ENCODE data around the gene SCAF8.

DNA sequence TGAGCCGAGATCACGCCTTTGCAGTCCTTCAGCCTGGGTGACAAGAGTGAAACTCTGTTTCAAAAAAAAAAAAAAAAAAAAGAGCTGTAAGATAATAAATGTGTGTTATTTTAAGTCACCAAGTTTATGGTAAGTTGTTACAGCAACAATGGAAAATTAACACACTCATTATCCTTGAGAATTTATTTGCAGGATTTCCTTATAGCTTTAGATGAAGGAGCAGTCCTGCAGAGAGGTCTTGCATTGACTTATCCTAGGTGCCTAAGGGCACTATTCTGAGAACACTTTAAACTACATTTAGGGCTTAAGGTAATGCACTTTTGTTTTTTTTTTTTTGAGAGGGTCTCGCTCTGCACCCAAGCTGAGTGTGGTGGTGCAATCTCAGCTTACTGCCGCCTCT, 13.8 kb upstream of the SCAF8 start:
- no peak for TF ChIP-seq CTCF (IDR thresholded peaks at IDR 0.05)
- no peak for TF ChIP-seq EZH2 (IDR thresholded peaks at IDR 0.05; ENCODE audit: borderline replicate concordance, insufficient read depth, low read depth, low read length, poor library complexity, severe bottlenecking)
